Spleen (tissue), 7 donors: ENCODE data around the gene EFNA3.

Experiments
- CTCF ChIP-seq, 11 experiments: fragments of 200-600 bp in 7 of 11; fragments of 450-650 bp in 4 of 11; sonication (generic) in 4 of 11; IDR thresholded peaks in 8 of 11; conservative IDR thresholded peaks in 3 of 11; 1 replicate in 7 of 11; 2 replicates in 4 of 11; pipeline versions ENCODE4 v1.4.0 to v1.8.0; 2016 to 2021; ENCODE audit warnings: antibody characterized with exemption in 11 of 11, inconsistent platforms in 4 of 11, mild to moderate bottlenecking in 1 of 11
- POLR2A ChIP-seq, 3 donors: fragments of 450-650 bp; IDR thresholded peaks; one replicate each; pipeline ENCODE4 v1.5.1; 2017; ENCODE audit warnings: antibody characterized with exemption in 3 of 3, mild to moderate bottlenecking in 1 of 3
- donor health status: DM: no; HTN: no; CAD: no; lungs with moderate emphysema.
- donor health status: DM: no; HTN: no; CAD: no.
- donor health status: DM: no; HTN: no; CAD: no.

GRCh38 chr1:155122308-155122707 is 43.7 kb downstream of the EFNA3 start:
- TF ChIP-seq CTCF (IDR thresholded peaks at IDR 0.05 in 8 of 11, conservative IDR thresholded peaks at IDR 0.05 in 3 of 11) (no peak), POLR2A (IDR thresholded peaks at IDR 0.05) (no peak)
